NCI-H2227 (cell line): ENCODE measurements around the gene ELF3.
"Not testable (repeated sequence)": the region's sequence is repeated elsewhere in the genome, so short reads cannot be mapped to it uniquely, and the experiment has no call there.

Source experiments
- DNase-seq: peaks from one replicate; lab custom pipeline; 2025; ENCODE audit not compliant: unreplicated experiment; lab: John Stamatoyannopoulos, UW

Gene ELF3

DNA sequence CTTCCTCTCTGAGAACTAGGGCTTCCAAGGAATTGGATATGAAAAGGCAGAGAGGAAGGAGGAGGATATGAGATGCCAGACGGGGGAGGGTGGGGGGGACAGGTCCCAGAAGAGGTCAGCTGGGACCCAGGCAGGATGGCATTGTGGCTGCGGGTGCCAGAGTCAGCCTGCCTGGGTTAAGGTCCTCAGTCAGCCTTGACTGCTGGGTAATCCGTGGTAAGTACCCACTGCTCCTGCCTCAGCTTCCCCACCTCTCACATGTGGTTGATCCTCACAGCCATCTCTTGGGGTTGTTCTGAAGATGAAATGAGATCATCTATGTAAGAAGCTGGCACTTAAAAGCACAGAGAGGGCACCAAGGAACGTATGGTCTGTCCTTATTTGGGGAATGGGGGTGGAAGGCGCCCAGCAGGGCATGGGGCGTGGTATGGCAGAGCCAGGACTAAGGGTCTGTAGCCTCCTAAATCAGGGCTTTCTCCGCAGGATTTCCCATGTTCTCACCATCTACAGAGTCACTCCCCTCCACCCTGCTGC lies 23.8 kb downstream of the ELF3 start:
- DNase-seq: no peak

- DNase-seq: no peak
Observed at GRCh38 chr1:202034683-202035462, 24.5 kb downstream of the ELF3 start.

DNA sequence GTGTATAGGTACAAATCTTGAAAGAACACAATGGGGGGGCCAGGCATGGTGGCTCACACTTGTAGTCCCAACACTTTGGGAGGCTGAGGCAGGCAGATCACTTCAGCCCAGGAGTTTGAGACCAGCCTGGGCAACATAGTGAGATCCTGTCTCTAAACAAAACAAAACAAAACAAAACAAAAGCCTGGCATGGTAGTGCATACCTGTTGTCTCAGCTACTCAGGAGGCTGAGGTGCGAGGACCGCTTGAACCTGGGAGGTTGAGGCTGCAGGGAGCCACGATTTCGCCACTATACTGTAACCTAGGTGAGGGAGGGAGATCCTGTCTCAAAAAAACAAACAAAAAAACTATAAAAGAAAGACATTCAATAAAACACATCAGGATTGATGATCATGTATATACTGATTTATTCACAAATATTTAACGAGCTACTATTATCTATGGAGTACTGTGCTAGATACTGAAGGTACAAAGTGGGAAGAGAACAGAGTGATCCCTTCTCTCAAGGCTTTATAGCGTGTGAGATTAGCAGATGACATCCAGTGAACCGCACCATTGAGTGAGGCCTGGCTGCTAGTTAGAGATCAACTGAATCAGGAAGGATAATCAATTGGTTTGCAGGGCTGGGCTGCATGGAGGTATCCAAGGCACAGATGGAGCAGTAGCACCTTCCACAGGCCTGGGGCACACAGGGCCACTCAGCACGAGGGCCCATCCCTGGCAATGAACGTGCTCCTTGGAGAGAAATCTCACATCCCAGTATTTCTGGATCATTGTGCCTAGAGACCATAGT lies 26.4 kb downstream of the ELF3 start:
- no peak for DNase-seq

GRCh38 chr1:202037706-202038296 lies 27.4 kb downstream of the ELF3 start:
- no peak for DNase-seq

DNA sequence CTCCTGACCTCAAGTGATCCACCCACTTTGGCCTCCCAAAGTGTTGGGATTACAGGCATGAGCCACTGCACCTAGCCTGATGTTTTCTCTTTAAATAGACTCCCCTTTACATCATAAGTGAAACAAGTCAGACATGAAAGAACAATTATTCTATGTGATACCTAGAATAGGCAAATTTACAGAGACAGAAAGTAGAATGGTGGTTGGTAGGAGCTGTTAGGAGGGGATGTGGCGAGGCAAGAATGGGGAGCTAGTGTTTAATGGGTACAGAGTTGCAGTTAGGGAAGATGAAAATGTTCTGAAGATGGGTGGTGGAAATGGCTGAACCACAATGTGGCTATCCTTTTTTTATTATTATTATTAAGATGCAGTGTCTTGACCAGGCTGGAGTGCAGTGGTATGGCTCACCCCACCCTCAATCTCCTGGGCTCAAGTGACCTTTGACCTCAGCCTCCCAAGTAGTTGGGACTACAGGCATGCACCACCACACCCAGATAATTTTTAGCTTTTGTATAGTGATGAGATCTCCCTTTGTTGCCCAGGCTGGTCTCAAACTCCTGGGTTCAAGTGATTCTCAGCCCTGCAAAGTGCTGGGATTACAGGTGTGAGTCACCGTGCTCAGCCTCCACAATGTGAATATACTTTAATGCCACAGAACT lies 28.4 kb downstream of the ELF3 start:
- no peak for DNase-seq

GRCh38 chr1:202045705-202046104 lies 35.3 kb downstream of the ELF3 start:
- no peak for DNase-seq

GRCh38 chr1:202046227-202046626 lies 35.8 kb downstream of the ELF3 start:
- DNase-seq: no peak

GRCh38 chr1:202046748-202047708 lies 36.6 kb downstream of the ELF3 start:
- DNase-seq: no peak

- no peak for DNase-seq
Observed at GRCh38 chr1:202047977-202048376, 37.6 kb downstream of the ELF3 start.

GRCh38 chr1:202049129-202049528 lies 38.7 kb downstream of the ELF3 start:
- DNase-seq: no peak

DNA sequence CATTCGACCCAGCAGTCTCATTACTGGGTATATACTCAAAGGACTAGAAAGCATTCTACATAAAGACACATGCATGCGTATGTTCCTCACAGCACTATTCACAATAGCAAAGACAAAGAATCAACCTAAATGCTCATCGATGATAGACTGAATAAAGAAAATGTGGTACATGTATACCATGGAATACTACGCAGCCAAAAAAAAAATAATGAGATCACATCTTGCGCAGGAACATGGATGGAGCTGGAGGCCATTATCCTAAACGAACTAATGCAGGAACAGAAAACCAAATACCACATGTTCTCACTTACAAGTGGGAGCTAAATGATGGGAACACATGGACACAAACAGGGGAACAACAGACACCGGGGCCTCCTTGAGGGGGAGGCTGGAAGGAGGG lies 43.7 kb downstream of the ELF3 start:
- DNase-seq: no peak

DNA sequence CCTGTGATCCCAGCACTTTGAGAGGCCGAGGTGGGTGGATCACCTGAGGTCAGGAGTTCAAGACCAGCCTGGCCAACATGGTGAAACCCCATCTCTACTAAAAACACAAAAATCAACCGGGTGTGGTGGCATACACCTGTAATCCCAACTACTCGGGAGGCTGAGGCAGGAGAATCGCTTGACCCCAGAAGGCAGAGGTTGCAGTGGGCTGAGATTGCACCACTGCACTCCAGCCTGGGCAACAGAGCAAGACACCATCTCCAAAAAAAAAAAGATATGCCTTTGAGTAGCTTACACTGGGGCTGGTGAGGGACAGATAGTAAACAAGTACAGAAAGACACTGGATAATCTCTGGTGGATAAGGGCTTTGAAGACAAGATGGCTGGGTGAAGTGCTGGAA lies 44.3 kb downstream of the ELF3 start:
- DNase-seq: not testable (repeated sequence)

GRCh38 chr1:202056644-202057334 lies 46.4 kb downstream of the ELF3 start:
- DNase-seq: peak; percentile 23

DNA sequence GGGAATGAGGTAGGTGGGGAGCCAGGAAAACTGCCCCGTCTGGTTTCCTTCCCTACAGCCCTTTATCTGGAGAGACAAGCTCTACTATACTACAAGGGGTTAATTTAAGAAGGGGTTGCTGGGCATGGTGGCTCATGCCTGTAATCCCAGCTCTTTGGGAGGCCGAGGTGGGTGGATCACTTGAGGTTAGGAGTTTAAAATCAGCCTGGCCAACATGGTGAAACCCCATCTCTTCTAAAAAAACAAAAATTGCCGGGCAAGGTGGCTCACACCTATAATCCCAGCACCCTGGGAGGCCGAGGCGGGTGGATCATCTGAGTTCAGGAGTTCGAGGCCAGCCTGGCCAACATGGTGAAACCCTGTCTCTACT lies 46.9 kb downstream of the ELF3 start:
- not testable (repeated sequence) for DNase-seq

DNA sequence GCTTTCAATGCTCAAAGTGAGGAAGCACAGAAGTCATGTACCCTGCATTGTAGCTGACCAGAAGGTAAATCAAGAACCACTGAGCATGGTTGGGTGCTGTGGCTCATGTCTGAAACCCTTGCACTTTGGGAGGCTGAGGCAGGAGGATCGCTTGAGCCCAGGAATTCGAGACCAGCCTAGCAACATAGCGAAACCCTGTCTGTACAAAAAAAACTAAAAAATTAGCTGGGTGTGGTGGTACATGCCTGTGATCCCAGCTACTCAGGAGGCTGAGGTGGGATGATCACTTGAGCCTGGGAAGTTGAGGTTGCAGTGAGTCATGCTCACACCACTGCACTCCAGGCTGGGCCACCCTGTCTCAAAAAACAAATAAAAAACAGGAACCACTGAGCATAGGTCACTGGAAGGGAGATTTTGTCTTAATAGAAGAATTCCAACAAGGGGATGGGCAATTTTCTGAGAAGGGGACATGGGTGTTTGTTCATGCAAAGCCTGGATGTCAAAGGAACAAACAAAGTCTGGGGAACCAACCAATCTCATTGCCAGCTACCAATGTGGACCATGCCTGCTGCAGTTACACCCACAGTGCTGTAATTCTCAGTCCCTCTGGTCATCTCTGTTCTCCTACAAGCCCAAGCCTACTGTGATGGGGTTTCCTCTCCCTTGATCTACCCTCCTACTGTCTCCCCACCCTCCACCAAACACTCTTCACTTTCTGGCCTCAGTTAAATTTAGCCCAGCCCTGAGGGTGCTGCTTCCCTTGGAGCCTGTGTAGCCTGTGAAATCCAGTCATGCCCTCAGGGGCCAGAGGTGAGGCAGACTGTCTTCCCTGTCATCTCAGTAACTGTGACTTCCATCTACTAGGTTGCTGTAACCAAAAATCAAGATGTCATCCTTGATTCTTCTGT lies 47.9 kb downstream of the ELF3 start:
- no peak for DNase-seq

DNA sequence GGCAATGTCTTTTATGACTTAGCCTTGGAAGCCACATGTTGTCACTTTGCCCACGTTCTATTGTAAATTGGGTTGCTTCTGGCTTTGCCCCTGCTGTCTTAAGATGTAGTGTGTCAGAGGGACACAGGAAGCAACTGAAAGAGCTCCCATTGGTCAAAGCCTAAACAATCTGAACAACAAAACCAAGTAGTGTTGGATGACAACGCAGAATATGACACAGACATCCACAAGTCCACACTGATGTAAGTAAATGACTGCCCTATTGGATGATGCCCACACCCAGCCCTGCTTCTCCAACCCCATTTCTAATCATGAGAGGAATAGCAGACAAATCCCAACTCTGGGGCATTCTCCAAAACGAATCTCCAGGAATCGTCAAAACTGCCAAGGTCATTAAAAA lies 50.7 kb downstream of the ELF3 start:
- no peak for DNase-seq

- DNase-seq: not testable (repeated sequence)
Observed at GRCh38 chr1:202061787-202062186, 51.4 kb downstream of the ELF3 start.

- not testable (repeated sequence) for DNase-seq
Observed at GRCh38 chr1:202062636-202063035, 52.2 kb downstream of the ELF3 start.
